Measurements from ENCODE around the gene ASCC1.

GRCh38 chr10:72218325-72218724 lies 2.2 kb upstream of the ASCC1 start:
- no peak for TF ChIP-seq CTCF (IDR thresholded peaks at IDR 0.05)
- no peak for TF ChIP-seq POLR2AphosphoS5 (IDR thresholded peaks at IDR 0.05)
- TF ChIP-seq EP300 (IDR thresholded peaks at IDR 0.05): no peak
- TF ChIP-seq POLR2A (IDR thresholded peaks at IDR 0.05): no peak

Measured in sigmoid colon (tissue), 4 donors.